KOPT-K1 (cell line): Measurements from ENCODE around the gene OR2S2.
"Not testable (repeated sequence)": the region's sequence is repeated elsewhere in the genome, so short reads cannot be mapped to it uniquely, and the experiment has no call there.

Experiments
- H3K27ac ChIP-seq: fragments of 200-600 bp; sonication (generic); 2 replicates; pipeline ENCODE4 v1.5.1; 2016; ENCODE audit warnings: antibody characterized with exemption, mild to moderate bottlenecking, low read depth, low read length; ENCODE audit not compliant: poor library complexity, severe bottlenecking
- H3K36me3 ChIP-seq: fragments of 200-600 bp; sonication (generic); 2 replicates; pipeline ENCODE4 v1.5.1; 2017; ENCODE audit warnings: antibody characterized with exemption, mild to moderate bottlenecking, low read length, moderate library complexity; ENCODE audit not compliant: insufficient read depth
- H3K9me3 ChIP-seq: fragments of 200-600 bp; sonication (generic); 2 replicates; pipeline ENCODE4 v1.5.1; 2017; ENCODE audit warnings: antibody characterized with exemption, low read length, mild to moderate bottlenecking; ENCODE audit not compliant: insufficient read depth, poor library complexity, severe bottlenecking

The OR2S2 gene, protein sequence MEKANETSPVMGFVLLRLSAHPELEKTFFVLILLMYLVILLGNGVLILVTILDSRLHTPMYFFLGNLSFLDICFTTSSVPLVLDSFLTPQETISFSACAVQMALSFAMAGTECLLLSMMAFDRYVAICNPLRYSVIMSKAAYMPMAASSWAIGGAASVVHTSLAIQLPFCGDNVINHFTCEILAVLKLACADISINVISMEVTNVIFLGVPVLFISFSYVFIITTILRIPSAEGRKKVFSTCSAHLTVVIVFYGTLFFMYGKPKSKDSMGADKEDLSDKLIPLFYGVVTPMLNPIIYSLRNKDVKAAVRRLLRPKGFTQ

GRCh38 chr9:35958104-35958837, at the start of gene OR2S2:
Gene OR2S2 (minus strand): TSS chr9:35958154. CDS start chr9:35958098, 56 bp downstream.
- Histone ChIP-seq H3K9me3 (no peaks in the 10 kb centered on the region), H3K27ac (no peak within 1 kb of the TSS)

GRCh38 chr9:36007316-36007708, 49.4 kb upstream of the OR2S2 start:
- no peak overlapping the region for H3K27ac ChIP-seq
- H3K36me3 ChIP-seq: no peaks in the 10 kb centered on the region

More at GRCh38 chr9:35958104-35958837, at the start of gene OR2S2:
- H3K36me3 ChIP-seq: no peaks in the 10 kb centered on the region

GRCh38 chr9:36006549-36007315, 48.8 kb upstream of the OR2S2 start:
- no peak overlapping the region for H3K27ac ChIP-seq
- no peaks in the 10 kb centered on the region for H3K36me3 ChIP-seq
- H3K9me3 ChIP-seq: peaks cover 12% of the 10 kb centered on the region

More at GRCh38 chr9:36007316-36007708, 49.4 kb upstream of the OR2S2 start:
- H3K9me3 ChIP-seq: peaks cover 12% of the 10 kb centered on the region

GRCh38 chr9:36005891-36006290, 47.9 kb upstream of the OR2S2 start:
- Histone ChIP-seq H3K9me3 (peaks cover 12% of the 10 kb centered on the region), H3K27ac (no peak overlapping the region), H3K36me3 (no peaks in the 10 kb centered on the region)

GRCh38 chr9:35998333-35998732, 40.4 kb upstream of the OR2S2 start:
- no peaks in the 10 kb centered on the region for H3K36me3 ChIP-seq
- H3K27ac ChIP-seq: no peak overlapping the region
- H3K9me3 ChIP-seq: peaks cover 7% of the 10 kb centered on the region

GRCh38 chr9:35997016-35997415, 39.1 kb upstream of the OR2S2 start:
- H3K36me3 ChIP-seq, H3K27ac ChIP-seq, H3K9me3 ChIP-seq: not testable (repeated sequence)

- Histone ChIP-seq H3K36me3 (no peaks in the 10 kb centered on the region), H3K27ac (no peak overlapping the region), H3K9me3 (peaks cover 7% of the 10 kb centered on the region)
Observed at GRCh38 chr9:35996358-35996970, 38.5 kb upstream of the OR2S2 start.

DNA sequence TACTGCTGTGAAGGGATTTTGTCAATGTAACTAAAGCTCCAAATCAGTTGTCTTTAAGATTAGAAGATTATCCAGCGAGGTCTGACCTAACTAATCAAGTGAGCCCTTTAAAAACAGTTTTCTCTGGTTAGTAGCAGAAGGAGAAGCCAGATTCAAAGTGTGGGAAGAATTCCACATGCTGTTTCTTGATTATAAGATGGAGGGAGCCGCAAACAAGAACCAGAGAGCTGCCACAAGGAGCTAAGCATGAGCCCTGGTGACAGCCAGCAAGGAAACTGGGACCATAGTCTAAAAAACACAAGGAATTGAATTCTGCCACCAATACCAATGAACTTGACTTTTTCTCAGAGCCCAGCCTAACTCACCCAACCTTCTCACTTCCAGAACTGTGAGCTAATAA, 37.0 kb upstream of the OR2S2 start:
- H3K9me3 ChIP-seq: peaks cover 7% of the 10 kb centered on the region
- no peak overlapping the region for H3K27ac ChIP-seq
- H3K36me3 ChIP-seq: no peaks in the 10 kb centered on the region

DNA sequence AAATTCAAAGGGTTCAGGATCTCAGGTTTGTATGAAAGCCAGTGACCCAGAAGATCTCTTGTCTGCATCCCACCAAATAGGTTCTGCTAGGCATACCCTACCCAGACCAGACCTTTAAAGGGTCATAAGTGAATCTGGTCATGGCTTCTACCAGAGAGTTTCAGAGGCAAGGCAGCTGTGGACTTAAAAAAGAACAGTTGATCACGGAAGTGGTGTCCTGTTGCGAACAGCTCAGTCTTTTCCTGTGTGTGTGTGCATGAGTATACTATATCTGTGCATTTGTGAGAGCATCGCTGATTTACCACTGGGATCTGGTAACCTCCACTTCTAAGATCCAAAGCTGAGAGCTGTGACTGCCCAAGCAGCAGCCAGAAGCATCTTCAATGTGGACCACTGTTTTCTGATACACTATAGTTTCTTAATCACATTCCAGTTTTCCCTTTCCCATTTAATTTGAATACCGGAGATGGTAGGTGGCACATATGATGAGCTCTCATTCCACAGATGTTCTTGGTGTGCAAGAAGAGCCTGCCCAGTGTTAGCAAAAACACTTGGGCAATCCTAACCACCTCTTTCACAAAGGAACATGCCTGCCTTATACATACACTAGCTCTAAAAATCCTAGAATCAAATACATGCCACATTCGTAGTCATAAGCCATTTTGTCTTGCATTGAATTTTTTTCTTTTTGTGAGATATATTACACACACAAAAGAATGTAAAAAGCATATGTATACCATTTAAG, 36.2 kb upstream of the OR2S2 start:
- H3K36me3 ChIP-seq: no peaks in the 10 kb centered on the region
- peaks cover 7% of the 10 kb centered on the region for H3K9me3 ChIP-seq
- no peak overlapping the region for H3K27ac ChIP-seq

- H3K27ac ChIP-seq, H3K36me3 ChIP-seq, H3K9me3 ChIP-seq: not testable (repeated sequence)
Observed at GRCh38 chr9:35993136-35993535, 35.2 kb upstream of the OR2S2 start.

GRCh38 chr9:35990155-35990554, 32.2 kb upstream of the OR2S2 start:
- H3K9me3 ChIP-seq: no peaks in the 10 kb centered on the region
- no peaks in the 10 kb centered on the region for H3K36me3 ChIP-seq
- H3K27ac ChIP-seq: no peak overlapping the region

GRCh38 chr9:35984021-35984420, 26.1 kb upstream of the OR2S2 start:
- Histone ChIP-seq H3K27ac (no peak overlapping the region), H3K9me3 (no peaks in the 10 kb centered on the region), H3K36me3 (no peaks in the 10 kb centered on the region)

- Histone ChIP-seq H3K36me3 (no peaks in the 10 kb centered on the region), H3K27ac (no peak overlapping the region), H3K9me3 (no peaks in the 10 kb centered on the region)
Observed at GRCh38 chr9:35981699-35982098, 23.7 kb upstream of the OR2S2 start.

DNA sequence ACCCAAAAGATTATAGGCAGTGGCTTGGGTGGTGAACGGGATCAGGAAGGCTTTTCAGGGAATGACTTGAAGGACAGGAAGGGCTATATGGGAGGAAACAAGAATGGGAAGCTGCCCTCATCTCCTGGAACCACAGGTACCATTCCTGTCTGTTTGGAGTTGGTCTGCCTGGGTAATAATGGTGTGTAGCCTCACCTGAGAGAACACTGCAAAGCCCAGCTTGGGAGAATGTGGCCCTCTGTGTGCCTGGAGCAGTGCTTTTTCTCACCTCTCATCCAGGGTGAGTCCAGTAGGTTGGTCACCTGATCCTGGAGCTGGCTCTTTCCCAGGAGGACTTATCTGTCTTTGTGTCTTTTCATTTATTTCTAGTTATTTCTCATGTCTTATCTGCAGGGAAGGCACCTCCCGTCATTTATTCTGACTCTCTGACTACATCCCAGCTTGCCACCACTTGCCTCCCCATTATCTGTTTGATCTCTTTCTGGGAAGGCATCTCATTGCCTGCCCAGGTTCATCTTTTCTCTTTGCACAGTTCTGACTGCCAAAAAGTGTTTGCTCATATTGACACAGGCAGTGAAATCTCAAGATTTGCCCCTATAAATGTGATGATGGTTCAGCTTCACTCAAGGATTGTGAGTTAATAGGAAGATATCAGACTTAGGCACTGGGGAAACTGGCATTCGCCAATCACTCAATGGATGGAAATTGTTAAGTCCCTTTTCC, 22.5 kb upstream of the OR2S2 start:
- Histone ChIP-seq H3K9me3 (peaks cover 5% of the 10 kb centered on the region), H3K36me3 (no peaks in the 10 kb centered on the region), H3K27ac (no peak overlapping the region)
